GM18951 (cell line): ENCODE results near the gene GPD1L.
"Not testable (repeated sequence)": the region's sequence is repeated elsewhere in the genome, so short reads cannot be mapped to it uniquely, and the experiment has no call there.

ENCODE experiments used
- POLR2A ChIP-seq: IDR thresholded peaks from 4 replicates; pipeline ENCODE4 v1.6.1; 2011; ENCODE audit warnings: mild to moderate bottlenecking; ENCODE audit not compliant: insufficient read length, insufficient read depth; ENCODE audit errors: extremely low read depth
- in situ Hi-C: fragments of 300-500 bp; cut with MboI; formaldehyde crosslinking; loops from one replicate; pipeline ENCODE4 v1.12.0; 2022; ENCODE audit warnings: low sequenced_read_pairs, mixed read lengths, inconsistent platforms; ENCODE audit not compliant: unreplicated experiment

GPD1L gene

GRCh38 chr3:32089476-32089875, 16.9 kb upstream of the GPD1L start:
- TF ChIP-seq POLR2A: no peak
- in situ Hi-C loops: no loop called here

GRCh38 chr3:32093204-32093603, 13.2 kb upstream of the GPD1L start:
- in situ Hi-C loops: no loop called here
- no peak for TF ChIP-seq POLR2A

- in situ Hi-C loops: no loop called here
- TF ChIP-seq POLR2A: no peak
These were observed 11.0 kb upstream of the GPD1L start for GRCh38 chr3:32095431-32095830.

GRCh38 chr3:32097768-32098167, 8.7 kb upstream of the GPD1L start:
- no peak for TF ChIP-seq POLR2A
- in situ Hi-C loops: no loop called here

- in situ Hi-C loops: no loop called here
- no peak for TF ChIP-seq POLR2A
These were observed 7.9 kb upstream of the GPD1L start for GRCh38 chr3:32098528-32098927.

GRCh38 chr3:32100465-32100864, 6.0 kb upstream of the GPD1L start:
- TF ChIP-seq POLR2A: no peak
- in situ Hi-C loops: no loop called here

GRCh38 chr3:32102289-32102688, 4.1 kb upstream of the GPD1L start:
- in situ Hi-C loops: no loop called here
- no peak for TF ChIP-seq POLR2A

- in situ Hi-C loops: no loop called here
- no peak for TF ChIP-seq POLR2A
These were observed 1.9 kb upstream of the GPD1L start for GRCh38 chr3:32104492-32104891.

- TF ChIP-seq POLR2A: no peak
- in situ Hi-C loops: no loop called here
These were observed 909 bp upstream of the GPD1L start for GRCh38 chr3:32105291-32106131.

- in situ Hi-C loops: no loop called here
- no peak for TF ChIP-seq POLR2A
These were observed 526 bp downstream of the GPD1L start for GRCh38 chr3:32106929-32107362.

GRCh38 chr3:32108224-32108623, 1.8 kb downstream of the GPD1L start:
- in situ Hi-C loops: not testable (repeated sequence)

GRCh38 chr3:32109256-32109655, 2.8 kb downstream of the GPD1L start:
- TF ChIP-seq POLR2A: no peak
- in situ Hi-C loops: no loop called here

GRCh38 chr3:32110233-32110760, 3.9 kb downstream of the GPD1L start:
- no peak for TF ChIP-seq POLR2A

GRCh38 chr3:32111560-32111959, 5.1 kb downstream of the GPD1L start:
- in situ Hi-C loops: no loop called here
- no peak for TF ChIP-seq POLR2A

More at GRCh38 chr3:32110233-32110760, 3.9 kb downstream of the GPD1L start:
- in situ Hi-C loops: no loop called here
